HG02973 (cell line): ENCODE measurements around the gene AP4B1.

ENCODE experiments used
- ATAC-seq: cut with Tn5 transposase; IDR thresholded peaks from one replicate; pipeline ENCODE4 v1.9.1; 2021; ENCODE audit warnings: moderate library complexity; ENCODE audit not compliant: unreplicated experiment

Gene AP4B1

GRCh38 chr1:113930499-113931161, 26.0 kb upstream of the AP4B1 start:
- ATAC-seq = peak; percentile 42

- peak; percentile 23 for ATAC-seq
Observed at GRCh38 chr1:113929750-113930498, 25.3 kb upstream of the AP4B1 start.

- ATAC-seq = peak; percentile 52
Observed at GRCh38 chr1:113928941-113929749, 24.5 kb upstream of the AP4B1 start, which contains the start of gene HIPK1. TSS of gene HIPK1 (plus strand) at chr1:113929324.

GRCh38 chr1:113928187-113928930, 23.8 kb upstream of the AP4B1 start:
- peak; percentile 23 for ATAC-seq

GRCh38 chr1:113924473-113924872, 19.9 kb upstream of the AP4B1 start:
- no peak for ATAC-seq

- ATAC-seq = no peak
Observed at GRCh38 chr1:113922957-113923356, 18.4 kb upstream of the AP4B1 start.

GRCh38 chr1:113918243-113918642, 13.6 kb upstream of the AP4B1 start:
- ATAC-seq = no peak

GRCh38 chr1:113917400-113918082, 12.9 kb upstream of the AP4B1 start:
- no peak for ATAC-seq

GRCh38 chr1:113916974-113917373, 12.4 kb upstream of the AP4B1 start:
- ATAC-seq = no peak

- no peak for ATAC-seq
Observed at GRCh38 chr1:113913887-113914664, 9.5 kb upstream of the AP4B1 start.

- no peak for ATAC-seq
Observed at GRCh38 chr1:113913312-113913668, 8.7 kb upstream of the AP4B1 start.

- no peak for ATAC-seq
Observed at GRCh38 chr1:113912594-113913311, 8.2 kb upstream of the AP4B1 start.

GRCh38 chr1:113905435-113905861, 849 bp upstream of the AP4B1 start:
- no peak for ATAC-seq

- peak; percentile 32 for ATAC-seq
Observed at GRCh38 chr1:113904293-113904673, 316 bp downstream of the AP4B1 start.

- ATAC-seq = no peak
Observed at GRCh38 chr1:113903501-113904292, 902 bp downstream of the AP4B1 start.

- ATAC-seq = no peak
Observed at GRCh38 chr1:113901191-113901590, 3.4 kb downstream of the AP4B1 start.

- ATAC-seq = no peak
Observed at GRCh38 chr1:113899111-113899510, 5.5 kb downstream of the AP4B1 start.

GRCh38 chr1:113898241-113898814, 6.3 kb downstream of the AP4B1 start:
- ATAC-seq = no peak
